CD4-positive, alpha-beta T cell treated with Interleukin-17A for 4 hours (primary cell): ENCODE data around the gene ACAA1.
"Not testable (repeated sequence)": the region's sequence is repeated elsewhere in the genome, so short reads cannot be mapped to it uniquely, and the experiment has no call there.

Experiments used
- DNase-seq: peaks from one replicate; pipeline ENCODE4 v3.0.0-alpha.2; 2020; ENCODE audit warnings: mixed read lengths

The ACAA1 gene, protein sequence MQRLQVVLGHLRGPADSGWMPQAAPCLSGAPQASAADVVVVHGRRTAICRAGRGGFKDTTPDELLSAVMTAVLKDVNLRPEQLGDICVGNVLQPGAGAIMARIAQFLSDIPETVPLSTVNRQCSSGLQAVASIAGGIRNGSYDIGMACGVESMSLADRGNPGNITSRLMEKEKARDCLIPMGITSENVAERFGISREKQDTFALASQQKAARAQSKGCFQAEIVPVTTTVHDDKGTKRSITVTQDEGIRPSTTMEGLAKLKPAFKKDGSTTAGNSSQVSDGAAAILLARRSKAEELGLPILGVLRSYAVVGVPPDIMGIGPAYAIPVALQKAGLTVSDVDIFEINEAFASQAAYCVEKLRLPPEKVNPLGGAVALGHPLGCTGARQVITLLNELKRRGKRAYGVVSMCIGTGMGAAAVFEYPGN

GRCh38 chr3:38136777-38137614 lies at the start of gene ACAA1:
TSS of gene ACAA1 (minus strand) at chr3:38137127. CDS start at chr3:38137035, 92 bp downstream.
- DNase-seq = peak; percentile 99

DNA sequence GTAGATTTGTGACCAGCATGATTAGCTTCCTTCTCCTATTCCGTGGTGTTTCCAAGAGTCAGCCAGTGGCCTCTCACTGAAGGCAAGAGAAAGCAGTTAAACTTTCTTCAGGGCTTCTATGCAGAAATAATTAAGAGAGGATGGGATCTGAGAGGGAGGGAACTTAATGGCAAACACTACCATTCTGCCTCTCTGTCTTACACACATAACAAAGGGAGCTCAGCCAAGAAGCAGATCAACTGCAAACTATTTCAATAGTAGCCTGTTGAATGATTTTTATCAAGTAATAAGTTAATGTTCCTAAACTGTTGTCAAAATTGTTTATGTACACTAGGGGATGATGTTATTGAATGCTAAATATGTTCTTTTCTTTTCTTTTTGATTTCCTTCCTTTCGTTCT lies 40.3 kb upstream of the ACAA1 start:
- DNase-seq = no peak

DNA sequence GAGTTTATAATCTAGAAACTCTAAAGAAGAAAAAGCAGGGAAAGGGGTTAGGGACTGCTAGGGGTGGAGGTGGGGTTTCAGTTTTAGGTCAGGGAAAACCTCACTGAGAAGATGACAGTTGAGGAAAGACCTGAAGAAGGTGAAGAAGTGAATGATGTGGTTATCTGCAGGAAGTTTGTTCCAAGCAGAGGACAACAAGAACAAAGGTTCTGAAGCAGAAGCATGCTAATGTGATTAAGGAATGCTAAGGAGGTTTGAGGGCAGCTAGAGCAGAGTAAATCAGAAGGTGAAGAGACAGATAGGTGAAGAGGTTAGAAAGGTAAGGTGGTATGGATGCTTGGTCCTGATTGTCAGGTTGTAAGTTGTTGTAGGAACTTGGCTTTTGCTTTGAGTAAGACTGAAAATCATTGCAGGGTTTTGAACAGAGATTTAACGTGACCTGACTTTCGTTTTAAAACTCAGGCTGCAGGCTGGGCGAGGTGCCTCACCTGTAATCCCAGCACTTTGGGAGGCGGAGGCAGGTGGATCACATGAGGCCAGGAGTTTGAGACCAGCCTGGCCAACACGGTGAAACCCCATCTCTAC lies 37.0 kb upstream of the ACAA1 start:
- no peak for DNase-seq

DNA sequence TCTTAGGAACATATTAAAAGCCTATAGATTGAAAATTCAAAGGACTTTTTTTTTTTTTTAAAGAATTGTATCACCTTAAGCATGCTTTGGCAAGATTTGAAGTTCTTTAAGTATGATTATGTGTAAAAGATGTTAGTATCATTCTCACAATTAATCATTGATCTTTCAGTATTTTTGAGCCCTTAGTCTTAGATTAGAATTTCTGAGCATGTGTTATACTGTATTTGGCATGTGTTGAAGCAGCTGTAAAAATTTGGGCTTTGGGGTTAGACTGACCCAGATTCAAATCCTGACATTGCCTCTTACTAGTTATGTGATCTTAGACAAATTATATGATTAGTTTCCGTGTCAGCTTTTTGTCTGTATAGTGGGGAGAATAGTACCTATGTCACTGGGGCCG lies 34.7 kb upstream of the ACAA1 start:
- DNase-seq = no peak

DNA sequence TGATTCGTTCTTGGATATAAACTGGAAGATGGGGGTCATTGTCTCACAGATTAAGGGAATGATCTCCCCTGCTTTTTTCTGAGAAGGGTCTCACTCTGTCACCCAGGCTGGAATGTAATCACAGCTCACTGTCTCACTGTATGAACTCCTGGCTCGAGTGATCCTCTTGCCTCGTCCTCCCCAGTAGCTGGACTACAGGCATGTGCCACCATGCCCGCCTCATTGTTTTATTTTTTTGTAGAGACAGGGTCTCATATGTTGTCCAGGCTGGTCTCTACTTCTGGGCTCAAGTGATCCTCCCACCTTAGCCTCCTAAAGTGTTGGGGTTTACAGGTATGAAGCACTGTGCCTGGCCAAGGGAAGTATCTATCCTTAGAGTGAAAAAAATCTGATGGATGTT lies 33.8 kb upstream of the ACAA1 start:
- DNase-seq = no peak

DNA sequence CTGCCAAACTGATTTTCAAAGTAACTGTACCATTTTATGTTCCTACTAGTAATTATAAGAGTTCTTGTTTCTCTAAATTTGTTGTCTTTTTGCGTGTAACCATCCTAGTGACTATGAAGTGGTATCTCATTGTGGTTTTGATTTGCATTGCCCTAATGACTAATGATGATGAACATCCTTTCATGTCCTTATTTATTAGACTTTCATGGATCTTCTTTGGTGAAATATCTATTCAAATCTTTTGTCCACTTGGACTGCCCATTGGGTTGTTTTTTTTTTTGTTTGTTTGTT lies 32.0 kb upstream of the ACAA1 start:
- DNase-seq = no peak

DNA sequence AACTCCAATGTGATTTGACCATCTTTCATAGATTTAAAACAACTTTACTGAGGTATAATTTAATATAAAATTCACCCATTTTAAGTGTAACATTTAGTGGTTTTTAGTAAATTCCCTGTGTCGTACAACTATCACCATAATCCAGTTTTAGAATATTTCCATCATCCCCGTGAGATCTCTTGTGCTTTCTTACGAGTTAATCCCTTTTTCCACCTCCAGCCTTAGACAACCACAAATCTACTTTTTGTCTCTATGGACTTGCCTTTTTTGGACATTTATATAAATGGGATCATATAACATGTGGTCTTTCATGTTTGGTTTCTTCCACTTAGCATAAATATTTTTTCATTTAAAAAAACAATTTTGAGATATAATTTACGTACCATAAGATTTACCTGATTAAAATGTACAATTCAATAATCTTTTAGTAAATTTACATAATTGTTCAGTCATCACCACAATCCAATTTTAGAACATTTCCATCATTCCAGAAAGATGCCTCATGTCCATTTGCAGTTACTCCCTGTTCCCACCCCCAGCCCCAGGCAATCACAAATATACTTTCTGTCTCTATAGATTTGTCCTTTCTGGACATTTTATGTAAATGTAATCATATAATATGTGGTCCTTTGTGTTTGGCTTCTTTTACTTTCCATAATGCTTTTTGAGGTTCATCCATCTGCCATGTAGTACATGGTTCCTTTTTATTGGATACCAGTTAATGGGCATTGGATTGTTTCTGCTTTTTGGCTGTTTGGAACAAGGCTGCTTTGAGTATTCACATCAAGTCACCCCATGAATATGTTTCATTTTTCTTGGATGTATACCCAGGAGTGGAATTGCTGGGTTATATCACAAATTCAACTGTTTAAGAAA lies 31.5 kb upstream of the ACAA1 start:
- no peak for DNase-seq

DNA sequence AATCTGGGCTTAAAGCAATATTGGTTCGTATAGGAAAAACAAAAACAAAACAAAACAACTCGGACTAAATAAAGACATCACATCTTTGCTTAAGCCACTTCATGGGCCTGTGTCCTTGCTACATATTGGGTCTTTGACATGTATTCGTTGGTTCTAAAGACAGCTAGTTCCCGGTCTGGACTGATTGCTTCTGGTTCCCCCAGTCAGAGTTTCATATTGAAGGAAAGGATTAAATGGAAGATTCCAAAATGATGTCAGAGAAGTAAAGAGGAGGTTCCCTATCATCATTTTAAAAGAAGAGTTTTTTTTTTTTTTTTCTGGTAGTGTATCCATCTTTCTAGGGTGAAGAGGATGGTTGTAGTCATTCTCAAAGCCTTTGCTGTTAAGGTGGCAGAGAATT lies 30.7 kb upstream of the ACAA1 start:
- DNase-seq = no peak

DNA sequence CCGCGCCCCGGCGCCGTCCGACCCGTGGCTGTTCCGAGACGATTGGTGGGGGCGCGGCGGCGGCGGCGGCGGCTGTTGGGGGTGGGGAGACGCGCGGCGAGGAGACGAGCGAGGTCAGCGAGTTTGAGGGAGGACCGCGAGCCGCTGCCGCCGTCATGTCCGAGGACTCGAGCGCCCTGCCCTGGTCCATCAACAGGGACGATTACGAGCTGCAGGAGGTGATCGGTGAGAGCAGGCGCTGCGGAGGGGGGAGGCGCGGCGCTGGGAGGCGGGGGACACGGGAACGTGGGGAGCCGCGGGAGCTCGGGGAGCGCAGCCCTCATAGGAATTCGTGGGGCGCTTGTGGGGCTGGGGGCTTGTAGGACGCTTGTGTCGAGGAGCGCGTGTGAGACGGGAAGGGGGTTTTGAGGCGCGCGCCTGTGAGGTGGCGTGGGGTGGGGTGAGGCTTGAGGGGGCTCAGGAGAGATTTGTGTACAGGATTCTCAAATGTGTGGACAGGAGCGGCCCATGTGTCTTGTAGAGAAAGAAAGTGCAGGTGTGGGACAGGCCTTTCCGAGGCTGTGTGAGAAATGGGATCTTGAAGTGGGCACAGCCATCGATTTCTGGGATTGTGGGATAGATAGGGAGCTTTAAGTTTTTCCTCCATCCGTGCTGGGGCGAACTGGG lies 28.9 kb upstream of the ACAA1 start:
- DNase-seq = no peak

DNA sequence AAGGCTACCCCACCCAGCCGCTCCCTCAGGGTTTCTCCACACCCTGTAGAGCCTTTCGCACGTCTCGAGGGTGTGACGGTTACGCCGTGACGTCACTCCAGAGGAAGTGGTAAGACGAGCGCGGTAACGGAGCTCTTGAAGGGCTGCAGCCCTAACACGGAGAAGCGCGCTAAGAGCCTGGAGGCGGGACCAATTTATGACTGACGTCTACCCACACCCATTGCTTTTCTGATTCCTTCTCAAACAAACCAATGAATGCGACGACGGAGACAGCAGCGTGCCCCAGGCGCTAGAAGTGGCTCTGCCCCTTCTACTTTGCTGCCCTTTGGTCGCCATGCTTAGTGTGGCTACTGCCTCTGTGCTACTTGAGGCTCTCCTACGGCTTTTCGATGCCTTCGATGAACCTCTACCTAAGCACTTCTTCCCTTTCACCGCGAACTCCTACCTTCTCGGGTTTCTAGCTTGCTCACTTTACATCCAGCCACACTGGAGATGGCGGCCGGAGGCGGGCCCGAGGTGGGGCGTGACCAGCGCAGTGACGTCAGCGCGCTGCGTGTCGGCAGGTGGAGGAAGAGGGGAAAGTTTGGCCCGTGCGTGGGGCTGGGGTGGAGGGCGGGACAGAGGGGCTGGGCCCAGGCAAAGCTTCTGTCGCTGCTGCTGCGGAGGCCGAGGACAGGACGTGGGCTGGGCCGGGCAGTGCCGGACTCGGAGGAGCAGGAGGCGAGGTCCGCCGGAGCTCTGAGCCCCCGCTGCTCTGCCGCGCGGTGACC lies 28.2 kb upstream of the ACAA1 start, which contains the start of gene OXSR1:
Gene OXSR1 (plus strand): TSS at position 586 of the 770 bp plus-strand sequence. CDS start 340 bp downstream, outside the sequence.
- DNase-seq = peak; percentile 96

DNA sequence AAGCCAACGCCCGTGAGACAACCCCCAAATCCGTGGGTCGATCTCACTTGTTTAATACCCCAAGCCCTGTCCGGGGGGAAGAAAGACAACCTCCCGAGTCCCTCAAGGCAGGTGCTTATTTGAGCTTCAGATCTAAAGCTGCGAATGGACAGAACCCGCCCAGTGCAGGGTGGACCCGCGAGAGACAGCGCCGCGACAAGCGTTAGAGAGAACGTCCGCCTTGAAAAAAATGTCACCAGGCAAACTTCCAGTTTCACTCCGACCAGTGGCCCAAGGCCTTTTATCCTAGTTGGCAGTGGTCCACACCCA lies 27.7 kb upstream of the ACAA1 start:
- no peak for DNase-seq

GRCh38 chr3:38163841-38164642 lies 27.1 kb upstream of the ACAA1 start:
- no peak for DNase-seq

GRCh38 chr3:38163117-38163840 lies 26.4 kb upstream of the ACAA1 start:
- no peak for DNase-seq

GRCh38 chr3:38160704-38161103 lies 23.8 kb upstream of the ACAA1 start:
- DNase-seq = not testable (repeated sequence)

DNA sequence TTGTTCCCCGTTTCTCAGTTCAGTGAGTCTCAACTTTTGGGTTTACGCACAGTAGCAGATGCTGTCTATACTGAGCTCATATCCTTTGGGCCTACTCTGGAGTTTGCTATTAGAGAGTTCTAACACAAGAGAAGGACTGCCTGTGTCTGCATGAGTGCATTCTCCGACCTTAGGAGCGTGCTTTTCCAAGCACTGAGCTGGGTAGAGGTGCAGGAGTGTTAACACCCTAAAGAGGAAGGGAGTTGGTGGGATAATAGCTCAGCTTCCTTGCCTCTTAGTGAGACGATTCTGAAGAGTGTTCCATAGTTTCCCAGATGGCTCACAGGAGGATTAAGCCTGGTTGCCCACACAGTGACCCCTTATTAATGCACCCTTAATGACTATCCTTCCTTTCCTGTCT lies 21.5 kb upstream of the ACAA1 start:
- no peak for DNase-seq

DNA sequence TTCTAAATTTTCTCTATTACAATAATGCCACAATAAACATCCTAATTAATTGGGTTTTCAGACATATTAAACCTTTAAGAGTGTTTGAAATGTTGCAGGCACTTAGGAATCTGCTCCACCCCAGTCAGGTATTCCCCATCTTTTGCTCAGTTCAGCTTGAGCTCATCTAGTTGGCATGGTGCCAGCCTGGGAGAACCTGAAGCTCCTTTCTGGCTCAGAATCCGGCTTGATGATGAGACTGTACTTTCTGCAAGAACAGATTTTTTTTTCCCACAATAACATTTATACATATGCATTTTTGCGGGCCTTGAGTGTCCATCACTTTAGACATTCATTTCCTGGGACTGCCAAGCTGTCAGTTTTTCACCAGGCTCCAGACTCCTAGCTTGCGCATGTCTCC lies 20.7 kb upstream of the ACAA1 start:
- DNase-seq = no peak

DNA sequence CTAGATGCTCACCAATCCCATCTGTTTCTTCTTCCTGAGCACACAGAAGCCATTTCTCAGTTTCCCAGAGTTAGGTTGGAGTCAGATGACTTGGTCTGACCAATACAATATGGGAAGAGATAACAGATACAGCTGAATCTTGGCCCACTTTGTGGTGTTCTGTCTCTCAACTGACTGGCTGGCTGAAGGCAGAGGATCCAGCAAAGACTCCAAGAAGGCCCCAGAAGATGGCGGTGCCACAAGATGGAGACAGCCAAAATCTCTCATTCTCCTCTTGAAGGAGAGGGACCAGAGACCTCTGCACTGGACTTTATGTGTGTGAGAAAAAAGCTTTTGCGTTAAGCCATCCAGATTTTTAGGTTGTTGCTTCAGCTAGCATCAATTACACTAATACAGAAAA lies 20.2 kb upstream of the ACAA1 start:
- no peak for DNase-seq

DNA sequence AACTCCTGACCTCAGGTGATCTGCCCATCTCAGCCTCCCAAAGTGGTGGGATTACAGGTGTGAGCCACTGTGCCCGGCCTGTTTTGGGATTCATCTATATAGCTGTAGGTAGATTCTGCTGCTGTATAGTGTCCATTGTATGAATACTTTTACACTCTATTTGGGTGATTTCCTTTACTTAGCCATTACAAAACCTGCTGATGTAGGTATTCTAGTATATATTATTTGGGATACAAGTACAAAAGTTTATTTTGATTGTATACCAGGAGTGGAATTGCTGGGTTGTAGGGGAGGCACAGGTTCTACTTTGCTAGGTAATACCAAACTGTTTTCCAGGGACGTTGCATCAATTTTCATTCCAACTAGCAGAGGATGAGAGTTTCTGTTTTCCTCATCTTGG lies 18.9 kb upstream of the ACAA1 start:
- DNase-seq = no peak

DNA sequence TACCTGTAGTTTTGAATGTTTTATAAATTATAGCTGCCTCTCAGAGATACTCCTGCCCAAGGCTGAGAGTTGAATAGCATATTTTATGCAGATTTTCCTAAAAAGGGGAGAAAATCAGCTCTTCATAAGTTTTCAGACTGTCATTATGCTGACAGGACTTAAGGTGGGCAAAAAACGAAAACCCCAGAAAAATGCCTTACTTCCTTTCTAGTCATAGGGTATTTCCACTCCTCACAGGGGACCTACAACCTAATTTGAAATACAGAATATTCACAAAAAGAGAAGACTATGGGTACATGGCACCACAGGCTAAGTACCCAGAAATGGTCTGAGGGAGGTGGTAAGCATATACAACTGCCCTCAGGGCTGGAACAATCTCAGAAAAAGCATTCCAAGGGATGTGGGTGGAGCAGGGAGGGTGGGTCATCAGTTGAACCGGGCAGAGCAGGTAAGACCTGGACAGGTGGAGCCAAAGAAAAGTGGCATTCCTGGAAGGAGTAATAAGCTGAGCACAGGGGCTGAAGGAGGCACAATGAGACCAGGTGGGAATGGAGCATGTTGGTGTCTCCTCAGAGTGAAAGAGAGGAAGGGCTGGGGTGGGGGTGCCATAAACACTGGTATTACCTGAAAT lies 17.8 kb upstream of the ACAA1 start:
- no peak for DNase-seq
